ENCODE data around the gene CYTH1.

Gene CYTH1

GRCh38 chr17:78736526-78737079 lies 45.5 kb downstream of the CYTH1 start (continued):
- TF ChIP-seq ZNF266 (tag by site-specific recombination; IDR thresholded peaks at IDR 0.05; ENCODE audit: low read depth), result no peak
- TF ChIP-seq ZNF274 (IDR thresholded peaks at IDR 0.05; ENCODE audit: low read length), result no peak
- no peak for TF ChIP-seq ZNF274 (tag by site-specific recombination; IDR thresholded peaks at IDR 0.05; ENCODE audit: borderline replicate concordance)
- no peak for TF ChIP-seq ZNF621 (tag by site-specific recombination; IDR thresholded peaks at IDR 0.05)
- TF ChIP-seq, protein P1, sequence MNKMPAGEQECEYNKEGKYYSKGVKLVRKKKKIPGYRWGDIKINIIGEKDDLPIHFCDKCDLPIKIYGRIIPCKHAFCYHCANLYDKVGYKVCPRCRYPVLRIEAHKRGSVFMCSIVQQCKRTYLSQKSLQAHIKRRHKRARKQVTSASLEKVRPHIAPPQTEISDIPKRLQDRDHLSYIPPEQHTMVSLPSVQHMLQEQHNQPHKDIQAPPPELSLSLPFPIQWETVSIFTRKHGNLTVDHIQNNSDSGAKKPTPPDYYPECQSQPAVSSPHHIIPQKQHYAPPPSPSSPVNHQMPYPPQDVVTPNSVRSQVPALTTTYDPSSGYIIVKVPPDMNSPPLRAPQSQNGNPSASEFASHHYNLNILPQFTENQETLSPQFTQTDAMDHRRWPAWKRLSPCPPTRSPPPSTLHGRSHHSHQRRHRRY (tag by site-specific recombination; IDR thresholded peaks at IDR 0.05), result no peak
- TF ChIP-seq ZNF571 (tag by site-specific recombination; IDR thresholded peaks at IDR 0.05), result no peak
- no peak for TF ChIP-seq ZFHX2 (tag by site-specific recombination; conservative IDR thresholded peaks at IDR 0.05)
- no peak for TF ChIP-seq ZNF792 (tag by site-specific recombination; IDR thresholded peaks at IDR 0.05)
- no peak for TF ChIP-seq ZNF624 (tag by site-specific recombination; IDR thresholded peaks at IDR 0.05)
- no peak for TF ChIP-seq FEZF1 (tag by site-specific recombination; IDR thresholded peaks at IDR 0.05)
- no peak for TF ChIP-seq ZNF529 (tag by site-specific recombination; IDR thresholded peaks at IDR 0.05; ENCODE audit: insufficient replicate concordance)
- no peak for TF ChIP-seq MYNN (tag by site-specific recombination; IDR thresholded peaks at IDR 0.05; ENCODE audit: borderline replicate concordance)
- no peak for TF ChIP-seq ZNF518A (tag by site-specific recombination; conservative IDR thresholded peaks at IDR 0.05; ENCODE audit: low read depth)
- TF ChIP-seq, protein P2, sequence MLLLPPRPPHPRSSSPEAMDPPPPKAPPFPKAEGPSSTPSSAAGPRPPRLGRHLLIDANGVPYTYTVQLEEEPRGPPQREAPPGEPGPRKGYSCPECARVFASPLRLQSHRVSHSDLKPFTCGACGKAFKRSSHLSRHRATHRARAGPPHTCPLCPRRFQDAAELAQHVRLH (tag by site-specific recombination; IDR thresholded peaks at IDR 0.05), result no peak
- no peak for TF ChIP-seq OVOL3 (tag by site-specific recombination; IDR thresholded peaks at IDR 0.05)
- TF ChIP-seq ZNF341 (tag by site-specific recombination; IDR thresholded peaks at IDR 0.05; ENCODE audit: low read depth), result peak; percentile 40; the same call in 1 of the 2 replicates
- no peak for TF ChIP-seq ZNF19 (tag by site-specific recombination; IDR thresholded peaks at IDR 0.05; ENCODE audit: low read depth)
- no peak for TF ChIP-seq ZNF585B (tag by site-specific recombination; IDR thresholded peaks at IDR 0.05)
- no peak for TF ChIP-seq GLI4 (tag by site-specific recombination; IDR thresholded peaks at IDR 0.05)
- TF ChIP-seq KLF1 (tag by site-specific recombination; IDR thresholded peaks at IDR 0.05), result no peak
- no peak for TF ChIP-seq ZSCAN5A (tag by site-specific recombination; IDR thresholded peaks at IDR 0.05)
- no peak for TF ChIP-seq ZNF394 (tag by site-specific recombination; IDR thresholded peaks at IDR 0.05; ENCODE audit: borderline replicate concordance)
- TF ChIP-seq ZBTB11 (tag by site-specific recombination; conservative IDR thresholded peaks at IDR 0.05; ENCODE audit: low read depth), result no peak; the same call in 1 of the 2 replicates
- no peak for TF ChIP-seq ZNF248 (tag by site-specific recombination; IDR thresholded peaks at IDR 0.05)
- TF ChIP-seq ZNF354C (tag by site-specific recombination; IDR thresholded peaks at IDR 0.05; ENCODE audit: borderline replicate concordance, low read depth), result no peak
- TF ChIP-seq, protein P3, sequence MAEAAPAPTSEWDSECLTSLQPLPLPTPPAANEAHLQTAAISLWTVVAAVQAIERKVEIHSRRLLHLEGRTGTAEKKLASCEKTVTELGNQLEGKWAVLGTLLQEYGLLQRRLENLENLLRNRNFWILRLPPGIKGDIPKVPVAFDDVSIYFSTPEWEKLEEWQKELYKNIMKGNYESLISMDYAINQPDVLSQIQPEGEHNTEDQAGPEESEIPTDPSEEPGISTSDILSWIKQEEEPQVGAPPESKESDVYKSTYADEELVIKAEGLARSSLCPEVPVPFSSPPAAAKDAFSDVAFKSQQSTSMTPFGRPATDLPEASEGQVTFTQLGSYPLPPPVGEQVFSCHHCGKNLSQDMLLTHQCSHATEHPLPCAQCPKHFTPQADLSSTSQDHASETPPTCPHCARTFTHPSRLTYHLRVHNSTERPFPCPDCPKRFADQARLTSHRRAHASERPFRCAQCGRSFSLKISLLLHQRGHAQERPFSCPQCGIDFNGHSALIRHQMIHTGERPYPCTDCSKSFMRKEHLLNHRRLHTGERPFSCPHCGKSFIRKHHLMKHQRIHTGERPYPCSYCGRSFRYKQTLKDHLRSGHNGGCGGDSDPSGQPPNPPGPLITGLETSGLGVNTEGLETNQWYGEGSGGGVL (tag by site-specific recombination; IDR thresholded peaks at IDR 0.05), result no peak
- TF ChIP-seq ZSCAN30 (tag by site-specific recombination; IDR thresholded peaks at IDR 0.05), result no peak
- no peak for TF ChIP-seq WT1 (tag by site-specific recombination; IDR thresholded peaks at IDR 0.05)

Measured in HEK293 (cell line).